ENCODE measurements around the gene SPRTN.

The SPRTN gene

GRCh38 chr1:231338270-231339128 lies at the start of gene SPRTN:
SPRTN (plus strand) TSS chr1:231338293; CDS start chr1:231338384, 91 bp downstream.
- no peaks in the 10 kb centered on the region for H3K9me3 ChIP-seq (ENCODE audit: control insufficient read depth in 1 of 2, low read length in 2 of 2)
- peaks cover 33 to 52% of the 10 kb centered on the region in 2 donors for H3K4me1 ChIP-seq (ENCODE audit: control insufficient read depth in 1 of 2, insufficient read depth in 2 of 2, low read length in 2 of 2)
- peak within 1 kb of the TSS; percentile 99 for H3K27ac ChIP-seq (ENCODE audit: low read length)
- peaks cover 0 to 11% of the 10 kb centered on the region in 2 donors for H3K36me3 ChIP-seq (ENCODE audit: control insufficient read depth in 1 of 2, insufficient read depth in 2 of 2, low read length in 2 of 2)
- no peaks in the 10 kb centered on the region for H3K27me3 ChIP-seq (ENCODE audit: low read depth, low read length)
- H3K4me3 ChIP-seq (ENCODE audit: low read depth in 1 of 2, low read length in 2 of 2) = peak within 1 kb of the TSS; percentile 84 to 96

- no peak overlapping the region for H3K27ac ChIP-seq (ENCODE audit: low read length)
- no peaks in the 10 kb centered on the region for H3K36me3 ChIP-seq (ENCODE audit: control insufficient read depth in 1 of 2, insufficient read depth in 2 of 2, low read length in 2 of 2)
- no peak overlapping the region for H3K4me3 ChIP-seq (ENCODE audit: low read depth in 1 of 2, low read length in 2 of 2)
- H3K4me1 ChIP-seq (ENCODE audit: control insufficient read depth in 1 of 2, insufficient read depth in 2 of 2, low read length in 2 of 2) = no peaks in the 10 kb centered on the region
- H3K27me3 ChIP-seq (ENCODE audit: low read depth, low read length) = no peaks in the 10 kb centered on the region
- H3K9me3 ChIP-seq (ENCODE audit: control insufficient read depth in 1 of 2, low read length in 2 of 2) = no peaks in the 10 kb centered on the region
These were observed 42.2 kb upstream of the SPRTN start for GRCh38 chr1:231295938-231296337.

DNA sequence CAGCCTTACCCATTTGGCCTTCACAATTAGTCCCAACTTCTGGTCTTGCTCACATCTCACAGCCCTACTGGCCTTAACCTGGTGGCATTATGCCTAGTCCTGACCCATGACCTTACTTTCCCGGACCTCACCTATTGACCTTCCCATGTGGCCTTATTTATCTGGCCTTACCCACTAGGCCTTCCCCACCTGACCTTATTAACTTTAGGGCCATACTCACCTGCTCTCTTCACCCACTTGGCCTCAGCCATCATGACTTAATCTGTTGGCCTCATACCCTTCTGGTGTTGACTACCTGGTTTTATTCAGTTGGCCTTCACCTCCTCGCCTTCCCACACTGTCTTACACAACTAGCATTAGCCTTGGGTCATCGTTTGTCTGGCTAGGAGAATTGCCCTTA lies 36.1 kb upstream of the SPRTN start:
- H3K27ac ChIP-seq (ENCODE audit: low read length) = no peak overlapping the region
- H3K9me3 ChIP-seq (ENCODE audit: control insufficient read depth in 1 of 2, low read length in 2 of 2) = no peaks in the 10 kb centered on the region
- no peaks in the 10 kb centered on the region for H3K36me3 ChIP-seq (ENCODE audit: control insufficient read depth in 1 of 2, insufficient read depth in 2 of 2, low read length in 2 of 2)
- H3K4me1 ChIP-seq (ENCODE audit: control insufficient read depth in 1 of 2, insufficient read depth in 2 of 2, low read length in 2 of 2) = no peaks in the 10 kb centered on the region
- H3K4me3 ChIP-seq (ENCODE audit: low read depth in 1 of 2, low read length in 2 of 2) = no peak overlapping the region
- H3K27me3 ChIP-seq (ENCODE audit: low read depth, low read length) = no peaks in the 10 kb centered on the region

DNA sequence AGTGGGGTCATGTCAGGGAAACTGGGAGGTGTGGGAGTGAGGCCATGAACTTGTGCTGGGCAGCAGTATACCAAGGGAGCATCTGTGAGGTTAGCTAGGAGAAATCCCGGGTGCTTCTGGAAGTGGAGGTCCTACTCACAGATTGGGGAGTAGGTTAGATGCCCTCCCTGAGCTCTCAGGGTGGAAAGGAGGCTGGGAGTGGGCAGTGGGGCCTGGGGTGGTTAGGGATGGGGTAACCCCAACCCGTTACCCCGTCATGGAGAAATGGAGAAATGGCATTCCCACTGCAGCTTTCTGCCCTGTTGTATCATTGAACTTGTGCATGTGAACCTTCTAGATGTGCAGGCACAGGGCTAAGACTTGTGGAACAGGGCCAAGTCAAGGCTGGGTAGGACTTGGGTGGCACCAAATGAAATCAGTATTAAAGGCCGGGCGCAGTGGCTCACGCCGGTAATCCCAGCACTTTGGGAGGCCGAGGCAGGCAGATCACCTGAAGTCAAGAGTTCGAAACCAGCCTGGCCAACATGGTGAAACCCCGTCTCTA lies 27.6 kb upstream of the SPRTN start:
- Histone ChIP-seq H3K4me3 (ENCODE audit: low read depth in 1 of 2, low read length in 2 of 2) (no peak overlapping the region), H3K4me1 (ENCODE audit: control insufficient read depth in 1 of 2, insufficient read depth in 2 of 2, low read length in 2 of 2) (no peaks in the 10 kb centered on the region), H3K27me3 (ENCODE audit: low read depth, low read length) (no peaks in the 10 kb centered on the region), H3K9me3 (ENCODE audit: control insufficient read depth in 1 of 2, low read length in 2 of 2) (no peaks in the 10 kb centered on the region), H3K27ac (ENCODE audit: low read length) (no peak overlapping the region), H3K36me3 (ENCODE audit: control insufficient read depth in 1 of 2, insufficient read depth in 2 of 2, low read length in 2 of 2) (no peaks in the 10 kb centered on the region)

- no peak overlapping the region for H3K4me3 ChIP-seq (ENCODE audit: low read depth in 1 of 2, low read length in 2 of 2)
- no peaks in the 10 kb centered on the region for H3K9me3 ChIP-seq (ENCODE audit: control insufficient read depth in 1 of 2, low read length in 2 of 2)
- H3K27me3 ChIP-seq (ENCODE audit: low read depth, low read length) = no peaks in the 10 kb centered on the region
- H3K27ac ChIP-seq (ENCODE audit: low read length) = no peak overlapping the region
- H3K4me1 ChIP-seq (ENCODE audit: control insufficient read depth in 1 of 2, insufficient read depth in 2 of 2, low read length in 2 of 2) = no peaks in the 10 kb centered on the region
- H3K36me3 ChIP-seq (ENCODE audit: control insufficient read depth in 1 of 2, insufficient read depth in 2 of 2, low read length in 2 of 2) = no peaks in the 10 kb centered on the region
These were observed 26.2 kb upstream of the SPRTN start for GRCh38 chr1:231311720-231312431.

GRCh38 chr1:231312432-231312788 lies 25.7 kb upstream of the SPRTN start:
- Histone ChIP-seq H3K36me3 (ENCODE audit: control insufficient read depth in 1 of 2, insufficient read depth in 2 of 2, low read length in 2 of 2) (no peaks in the 10 kb centered on the region), H3K4me1 (ENCODE audit: control insufficient read depth in 1 of 2, insufficient read depth in 2 of 2, low read length in 2 of 2) (no peaks in the 10 kb centered on the region), H3K4me3 (ENCODE audit: low read depth in 1 of 2, low read length in 2 of 2) (no peak overlapping the region), H3K9me3 (ENCODE audit: control insufficient read depth in 1 of 2, low read length in 2 of 2) (no peaks in the 10 kb centered on the region), H3K27me3 (ENCODE audit: low read depth, low read length) (no peaks in the 10 kb centered on the region), H3K27ac (ENCODE audit: low read length) (no peak overlapping the region)

GRCh38 chr1:231313661-231314060 lies 24.4 kb upstream of the SPRTN start:
- Histone ChIP-seq H3K9me3 (ENCODE audit: control insufficient read depth in 1 of 2, low read length in 2 of 2) (no peaks in the 10 kb centered on the region), H3K36me3 (ENCODE audit: control insufficient read depth in 1 of 2, insufficient read depth in 2 of 2, low read length in 2 of 2) (no peaks in the 10 kb centered on the region), H3K27ac (ENCODE audit: low read length) (no peak overlapping the region), H3K4me3 (ENCODE audit: low read depth in 1 of 2, low read length in 2 of 2) (no peak overlapping the region), H3K4me1 (ENCODE audit: control insufficient read depth in 1 of 2, insufficient read depth in 2 of 2, low read length in 2 of 2) (no peaks in the 10 kb centered on the region), H3K27me3 (ENCODE audit: low read depth, low read length) (no peaks in the 10 kb centered on the region)

DNA sequence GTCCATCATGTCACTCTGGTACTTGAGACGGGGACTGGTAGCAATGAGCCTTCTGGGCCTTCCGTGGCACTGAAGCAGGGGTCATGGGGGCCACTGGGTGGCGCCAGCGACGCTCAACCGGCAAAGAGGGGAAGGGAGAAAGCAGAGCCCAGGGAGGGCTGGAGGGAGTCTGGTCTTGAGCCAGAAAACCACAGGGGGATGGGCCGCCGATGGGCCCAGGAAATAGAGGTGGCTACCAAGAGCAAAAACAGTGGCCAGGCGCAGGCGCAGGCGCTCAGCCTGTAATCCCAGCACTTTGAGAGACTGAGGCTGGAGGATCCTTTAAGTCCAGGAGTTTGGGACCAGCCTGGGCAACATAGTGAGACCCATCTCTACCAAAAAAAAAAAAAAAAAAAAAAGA lies 22.2 kb upstream of the SPRTN start:
- no peaks in the 10 kb centered on the region for H3K9me3 ChIP-seq (ENCODE audit: control insufficient read depth in 1 of 2, low read length in 2 of 2)
- H3K36me3 ChIP-seq (ENCODE audit: control insufficient read depth in 1 of 2, insufficient read depth in 2 of 2, low read length in 2 of 2) = no peaks in the 10 kb centered on the region
- H3K4me1 ChIP-seq (ENCODE audit: control insufficient read depth in 1 of 2, insufficient read depth in 2 of 2, low read length in 2 of 2) = no peaks in the 10 kb centered on the region

DNA sequence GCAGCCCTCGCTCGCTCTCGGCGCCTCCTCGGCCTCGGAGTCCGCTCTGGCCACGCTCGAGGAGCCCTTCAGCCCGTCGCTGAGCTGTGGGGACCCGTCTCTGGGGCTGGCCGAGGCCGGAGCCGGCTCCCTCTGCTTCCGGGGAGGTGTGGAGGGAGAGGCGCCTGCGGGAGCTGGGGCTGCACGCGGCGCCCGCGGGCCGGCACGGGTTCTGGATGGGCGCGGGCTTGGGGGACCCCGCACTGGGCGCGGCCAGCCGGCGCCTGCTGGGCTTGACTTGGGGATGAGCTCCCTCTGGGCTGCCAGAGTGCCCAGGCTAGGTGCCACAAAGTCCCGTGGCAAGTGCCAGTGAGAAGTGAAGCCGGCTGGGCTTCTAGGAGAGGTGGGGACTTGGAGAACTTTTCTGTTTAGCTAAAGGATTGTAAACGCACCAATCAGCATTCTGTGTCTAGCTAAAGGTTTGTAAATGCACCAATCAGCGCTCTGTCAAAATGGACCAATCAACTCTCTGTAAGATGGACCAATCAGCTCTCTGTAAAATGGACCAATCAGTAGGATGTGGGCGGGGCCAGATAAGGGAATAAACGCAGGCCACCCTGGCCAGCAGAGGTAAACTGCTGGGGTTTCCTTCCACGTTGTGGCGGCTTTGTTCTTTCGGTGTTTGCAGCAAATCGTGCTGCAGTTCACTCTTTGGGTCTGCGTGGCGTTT lies 20.6 kb upstream of the SPRTN start:
- no peak overlapping the region for H3K4me3 ChIP-seq (ENCODE audit: low read depth in 1 of 2, low read length in 2 of 2)

More for the DNA sequence above, 22.2 kb upstream of the SPRTN start:
- Histone ChIP-seq H3K4me3 (ENCODE audit: low read depth in 1 of 2, low read length in 2 of 2) (no peak overlapping the region), H3K27ac (ENCODE audit: low read length) (no peak overlapping the region), H3K27me3 (ENCODE audit: low read depth, low read length) (no peaks in the 10 kb centered on the region)

GRCh38 chr1:231318015-231318355 lies 20.1 kb upstream of the SPRTN start:
- Histone ChIP-seq H3K4me1 (ENCODE audit: control insufficient read depth in 1 of 2, insufficient read depth in 2 of 2, low read length in 2 of 2) (no peaks in the 10 kb centered on the region), H3K4me3 (ENCODE audit: low read depth in 1 of 2, low read length in 2 of 2) (no peak overlapping the region), H3K27me3 (ENCODE audit: low read depth, low read length) (no peaks in the 10 kb centered on the region), H3K36me3 (ENCODE audit: control insufficient read depth in 1 of 2, insufficient read depth in 2 of 2, low read length in 2 of 2) (no peaks in the 10 kb centered on the region), H3K9me3 (ENCODE audit: control insufficient read depth in 1 of 2, low read length in 2 of 2) (no peaks in the 10 kb centered on the region), H3K27ac (ENCODE audit: low read length) (no peak overlapping the region)

More for the DNA sequence above, 20.6 kb upstream of the SPRTN start:
- Histone ChIP-seq H3K36me3 (ENCODE audit: control insufficient read depth in 1 of 2, insufficient read depth in 2 of 2, low read length in 2 of 2) (no peaks in the 10 kb centered on the region), H3K27ac (ENCODE audit: low read length) (no peak overlapping the region), H3K9me3 (ENCODE audit: control insufficient read depth in 1 of 2, low read length in 2 of 2) (no peaks in the 10 kb centered on the region), H3K27me3 (ENCODE audit: low read depth, low read length) (no peaks in the 10 kb centered on the region), H3K4me1 (ENCODE audit: control insufficient read depth in 1 of 2, insufficient read depth in 2 of 2, low read length in 2 of 2) (no peaks in the 10 kb centered on the region)

GRCh38 chr1:231318568-231318967 lies 19.5 kb upstream of the SPRTN start:
- no peaks in the 10 kb centered on the region for H3K4me1 ChIP-seq (ENCODE audit: control insufficient read depth in 1 of 2, insufficient read depth in 2 of 2, low read length in 2 of 2)
- H3K9me3 ChIP-seq (ENCODE audit: control insufficient read depth in 1 of 2, low read length in 2 of 2) = no peaks in the 10 kb centered on the region
- H3K27ac ChIP-seq (ENCODE audit: low read length) = no peak overlapping the region
- no peaks in the 10 kb centered on the region for H3K36me3 ChIP-seq (ENCODE audit: control insufficient read depth in 1 of 2, insufficient read depth in 2 of 2, low read length in 2 of 2)
- no peaks in the 10 kb centered on the region for H3K27me3 ChIP-seq (ENCODE audit: low read depth, low read length)
- no peak overlapping the region for H3K4me3 ChIP-seq (ENCODE audit: low read depth in 1 of 2, low read length in 2 of 2)
